ENCODE results near the gene MRAP2. TPM values are rescaled to one million over a fixed set of nuclear protein-coding genes. Genes with fewer than 3 reads are reported as not detected.
A peak's percentile ranks its signal among the peaks of the same experiment; 100 is the strongest.

Gene MRAP2
- total and polyA plus RNA-seq, 2 experiments from 2014 or later, result 6.1 to 13.5 TPM

DNA sequence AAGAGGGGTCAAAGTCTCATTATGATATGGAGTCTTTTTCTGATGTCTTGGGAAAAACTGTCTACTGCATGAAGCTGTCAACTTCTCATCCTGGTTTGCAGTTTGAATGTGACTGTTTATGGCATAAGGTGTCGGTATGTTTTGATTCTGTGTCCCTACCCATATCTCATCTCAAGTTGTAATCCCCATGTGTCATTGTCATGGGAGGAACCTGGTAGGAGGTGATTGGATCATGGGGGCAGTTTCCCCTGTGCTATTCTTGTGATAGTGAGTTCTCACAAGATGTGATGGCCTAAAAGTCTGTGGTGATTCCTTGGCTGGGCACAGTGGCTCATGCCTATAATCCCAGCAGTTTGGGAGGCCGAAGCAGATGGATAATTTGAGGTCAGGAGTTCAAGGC, 47.6 kb downstream of the MRAP2 start (continued):
- TF ChIP-seq, protein P1, sequence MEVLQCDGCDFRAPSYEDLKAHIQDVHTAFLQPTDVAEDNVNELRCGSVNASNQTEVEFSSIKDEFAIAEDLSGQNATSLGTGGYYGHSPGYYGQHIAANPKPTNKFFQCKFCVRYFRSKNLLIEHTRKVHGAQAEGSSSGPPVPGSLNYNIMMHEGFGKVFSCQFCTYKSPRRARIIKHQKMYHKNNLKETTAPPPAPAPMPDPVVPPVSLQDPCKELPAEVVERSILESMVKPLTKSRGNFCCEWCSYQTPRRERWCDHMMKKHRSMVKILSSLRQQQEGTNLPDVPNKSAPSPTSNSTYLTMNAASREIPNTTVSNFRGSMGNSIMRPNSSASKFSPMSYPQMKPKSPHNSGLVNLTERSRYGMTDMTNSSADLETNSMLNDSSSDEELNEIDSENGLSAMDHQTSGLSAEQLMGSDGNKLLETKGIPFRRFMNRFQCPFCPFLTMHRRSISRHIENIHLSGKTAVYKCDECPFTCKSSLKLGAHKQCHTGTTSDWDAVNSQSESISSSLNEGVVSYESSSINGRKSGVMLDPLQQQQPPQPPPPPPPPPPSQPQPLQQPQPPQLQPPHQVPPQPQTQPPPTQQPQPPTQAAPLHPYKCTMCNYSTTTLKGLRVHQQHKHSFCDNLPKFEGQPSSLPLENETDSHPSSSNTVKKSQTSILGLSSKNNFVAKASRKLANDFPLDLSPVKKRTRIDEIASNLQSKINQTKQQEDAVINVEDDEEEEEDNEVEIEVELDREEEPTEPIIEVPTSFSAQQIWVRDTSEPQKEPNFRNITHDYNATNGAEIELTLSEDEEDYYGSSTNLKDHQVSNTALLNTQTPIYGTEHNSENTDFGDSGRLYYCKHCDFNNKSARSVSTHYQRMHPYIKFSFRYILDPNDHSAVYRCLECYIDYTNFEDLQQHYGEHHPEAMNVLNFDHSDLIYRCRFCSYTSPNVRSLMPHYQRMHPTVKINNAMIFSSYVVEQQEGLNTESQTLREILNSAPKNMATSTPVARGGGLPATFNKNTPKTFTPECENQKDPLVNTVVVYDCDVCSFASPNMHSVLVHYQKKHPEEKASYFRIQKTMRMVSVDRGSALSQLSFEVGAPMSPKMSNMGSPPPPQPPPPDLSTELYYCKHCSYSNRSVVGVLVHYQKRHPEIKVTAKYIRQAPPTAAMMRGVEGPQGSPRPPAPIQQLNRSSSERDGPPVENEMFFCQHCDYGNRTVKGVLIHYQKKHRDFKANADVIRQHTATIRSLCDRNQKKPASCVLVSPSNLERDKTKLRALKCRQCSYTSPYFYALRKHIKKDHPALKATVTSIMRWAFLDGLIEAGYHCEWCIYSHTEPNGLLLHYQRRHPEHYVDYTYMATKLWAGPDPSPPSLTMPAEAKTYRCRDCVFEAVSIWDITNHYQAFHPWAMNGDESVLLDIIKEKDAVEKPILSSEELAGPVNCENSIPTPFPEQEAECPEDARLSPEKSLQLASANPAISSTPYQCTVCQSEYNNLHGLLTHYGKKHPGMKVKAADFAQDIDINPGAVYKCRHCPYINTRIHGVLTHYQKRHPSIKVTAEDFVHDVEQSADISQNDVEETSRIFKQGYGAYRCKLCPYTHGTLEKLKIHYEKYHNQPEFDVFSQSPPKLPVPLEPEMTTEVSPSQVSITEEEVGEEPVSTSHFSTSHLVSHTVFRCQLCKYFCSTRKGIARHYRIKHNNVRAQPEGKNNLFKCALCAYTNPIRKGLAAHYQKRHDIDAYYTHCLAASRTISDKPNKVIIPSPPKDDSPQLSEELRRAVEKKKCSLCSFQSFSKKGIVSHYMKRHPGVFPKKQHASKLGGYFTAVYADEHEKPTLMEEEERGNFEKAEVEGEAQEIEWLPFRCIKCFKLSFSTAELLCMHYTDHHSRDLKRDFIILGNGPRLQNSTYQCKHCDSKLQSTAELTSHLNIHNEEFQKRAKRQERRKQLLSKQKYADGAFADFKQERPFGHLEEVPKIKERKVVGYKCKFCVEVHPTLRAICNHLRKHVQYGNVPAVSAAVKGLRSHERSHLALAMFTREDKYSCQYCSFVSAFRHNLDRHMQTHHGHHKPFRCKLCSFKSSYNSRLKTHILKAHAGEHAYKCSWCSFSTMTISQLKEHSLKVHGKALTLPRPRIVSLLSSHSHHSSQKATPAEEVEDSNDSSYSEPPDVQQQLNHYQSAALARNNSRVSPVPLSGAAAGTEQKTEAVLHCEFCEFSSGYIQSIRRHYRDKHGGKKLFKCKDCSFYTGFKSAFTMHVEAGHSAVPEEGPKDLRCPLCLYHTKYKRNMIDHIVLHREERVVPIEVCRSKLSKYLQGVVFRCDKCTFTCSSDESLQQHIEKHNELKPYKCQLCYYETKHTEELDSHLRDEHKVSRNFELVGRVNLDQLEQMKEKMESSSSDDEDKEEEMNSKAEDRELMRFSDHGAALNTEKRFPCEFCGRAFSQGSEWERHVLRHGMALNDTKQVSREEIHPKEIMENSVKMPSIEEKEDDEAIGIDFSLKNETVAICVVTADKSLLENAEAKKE (CRISPR knock-in tag; IDR thresholded peaks at IDR 0.05), result no peak
- TF ChIP-seq ZNF331 (CRISPR knock-in tag; IDR thresholded peaks at IDR 0.05; ENCODE audit: low read depth) (no peak), CREB1 (CRISPR knock-in tag; IDR thresholded peaks at IDR 0.05; ENCODE audit: low read depth) (no peak), JUNB (IDR thresholded peaks at IDR 0.05; ENCODE audit: unreplicated experiment) (no peak)

DNA sequence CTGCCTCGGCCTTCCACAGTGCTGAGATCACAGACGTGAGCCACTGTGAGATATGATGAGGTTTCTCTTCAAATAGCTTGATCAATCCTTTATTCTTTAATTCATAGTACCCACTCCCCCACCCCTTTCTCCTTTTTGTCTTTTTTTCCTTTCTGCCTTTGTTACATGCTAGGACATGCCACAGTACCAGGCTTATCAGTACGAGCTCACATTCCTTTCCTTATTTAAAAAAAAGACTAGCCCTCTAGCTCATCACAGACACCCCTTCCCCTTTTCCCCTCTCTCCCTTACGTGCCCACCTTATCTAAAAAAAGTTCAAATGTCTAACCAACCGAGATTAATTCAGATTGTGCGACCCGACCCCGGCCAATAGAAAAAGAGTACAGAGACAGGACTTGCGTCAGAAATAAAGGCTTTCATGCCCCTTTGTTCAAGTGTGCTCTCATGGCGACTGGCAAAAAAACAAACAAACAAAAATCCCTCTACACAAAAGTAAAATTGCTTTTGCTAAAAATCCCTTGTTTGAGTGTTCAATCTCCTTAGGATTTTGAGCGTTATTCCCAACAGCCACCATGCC, 49.2 kb downstream of the MRAP2 start:
- no peaks in the 10 kb centered on the region for H3K36me3 Mint-ChIP-seq (ENCODE audit: low read depth)
- no peaks in the 10 kb centered on the region for H3K79me2 ChIP-seq (replicated peaks; ENCODE audit: insufficient read depth)
- H3K9me2 ChIP-seq (ENCODE audit: insufficient read depth), result no peaks in the 10 kb centered on the region
- H3K27me3 ChIP-seq (ENCODE audit: insufficient read depth), result no peaks in the 10 kb centered on the region
- DNase-seq (ENCODE audit: low spot score), result peak; percentile 46
- no peak overlapping the region for H3K4me3 Mint-ChIP-seq
- H3F3A ChIP-seq (replicated peaks; ENCODE audit: low read depth), result no peaks in the 10 kb centered on the region
- no peaks in the 10 kb centered on the region for H3K36me3 ChIP-seq (ENCODE audit: insufficient read depth)
- H3K4me3 ChIP-seq, result no peak overlapping the region
- no peak overlapping the region for H3K4me2 ChIP-seq
- H3K9me3 Mint-ChIP-seq, result no peaks in the 10 kb centered on the region
- H4K20me1 ChIP-seq (replicated peaks; ENCODE audit: insufficient read depth), result no peaks in the 10 kb centered on the region
- H3K27ac Mint-ChIP-seq, result peak overlapping the region; percentile 90
- H3K27me3 Mint-ChIP-seq (ENCODE audit: insufficient read depth, low read depth, poor library complexity), result no peaks in the 10 kb centered on the region
- ATAC-seq, result peak; percentile 47; the same call in 2 of the 3 replicates
- H2AFZ ChIP-seq, result peak overlapping the region; percentile 1; the same call in 1 of the 2 replicates
- peaks cover 40% of the 10 kb centered on the region for H3K4me1 Mint-ChIP-seq
- H3K4me1 ChIP-seq (ENCODE audit: insufficient read depth), result peaks cover 35% of the 10 kb centered on the region
- H3K27ac ChIP-seq (ENCODE audit: low read depth), result 0 out of 2 replicates have a peak overlapping the region, but pooled peaks have one; percentile 4
- TF ChIP-seq, protein P2, sequence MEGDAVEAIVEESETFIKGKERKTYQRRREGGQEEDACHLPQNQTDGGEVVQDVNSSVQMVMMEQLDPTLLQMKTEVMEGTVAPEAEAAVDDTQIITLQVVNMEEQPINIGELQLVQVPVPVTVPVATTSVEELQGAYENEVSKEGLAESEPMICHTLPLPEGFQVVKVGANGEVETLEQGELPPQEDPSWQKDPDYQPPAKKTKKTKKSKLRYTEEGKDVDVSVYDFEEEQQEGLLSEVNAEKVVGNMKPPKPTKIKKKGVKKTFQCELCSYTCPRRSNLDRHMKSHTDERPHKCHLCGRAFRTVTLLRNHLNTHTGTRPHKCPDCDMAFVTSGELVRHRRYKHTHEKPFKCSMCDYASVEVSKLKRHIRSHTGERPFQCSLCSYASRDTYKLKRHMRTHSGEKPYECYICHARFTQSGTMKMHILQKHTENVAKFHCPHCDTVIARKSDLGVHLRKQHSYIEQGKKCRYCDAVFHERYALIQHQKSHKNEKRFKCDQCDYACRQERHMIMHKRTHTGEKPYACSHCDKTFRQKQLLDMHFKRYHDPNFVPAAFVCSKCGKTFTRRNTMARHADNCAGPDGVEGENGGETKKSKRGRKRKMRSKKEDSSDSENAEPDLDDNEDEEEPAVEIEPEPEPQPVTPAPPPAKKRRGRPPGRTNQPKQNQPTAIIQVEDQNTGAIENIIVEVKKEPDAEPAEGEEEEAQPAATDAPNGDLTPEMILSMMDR (conservative IDR thresholded peaks at IDR 0.05; ENCODE audit: low read depth in 2 of 2), result no peak
- TF ChIP-seq, protein P3, sequence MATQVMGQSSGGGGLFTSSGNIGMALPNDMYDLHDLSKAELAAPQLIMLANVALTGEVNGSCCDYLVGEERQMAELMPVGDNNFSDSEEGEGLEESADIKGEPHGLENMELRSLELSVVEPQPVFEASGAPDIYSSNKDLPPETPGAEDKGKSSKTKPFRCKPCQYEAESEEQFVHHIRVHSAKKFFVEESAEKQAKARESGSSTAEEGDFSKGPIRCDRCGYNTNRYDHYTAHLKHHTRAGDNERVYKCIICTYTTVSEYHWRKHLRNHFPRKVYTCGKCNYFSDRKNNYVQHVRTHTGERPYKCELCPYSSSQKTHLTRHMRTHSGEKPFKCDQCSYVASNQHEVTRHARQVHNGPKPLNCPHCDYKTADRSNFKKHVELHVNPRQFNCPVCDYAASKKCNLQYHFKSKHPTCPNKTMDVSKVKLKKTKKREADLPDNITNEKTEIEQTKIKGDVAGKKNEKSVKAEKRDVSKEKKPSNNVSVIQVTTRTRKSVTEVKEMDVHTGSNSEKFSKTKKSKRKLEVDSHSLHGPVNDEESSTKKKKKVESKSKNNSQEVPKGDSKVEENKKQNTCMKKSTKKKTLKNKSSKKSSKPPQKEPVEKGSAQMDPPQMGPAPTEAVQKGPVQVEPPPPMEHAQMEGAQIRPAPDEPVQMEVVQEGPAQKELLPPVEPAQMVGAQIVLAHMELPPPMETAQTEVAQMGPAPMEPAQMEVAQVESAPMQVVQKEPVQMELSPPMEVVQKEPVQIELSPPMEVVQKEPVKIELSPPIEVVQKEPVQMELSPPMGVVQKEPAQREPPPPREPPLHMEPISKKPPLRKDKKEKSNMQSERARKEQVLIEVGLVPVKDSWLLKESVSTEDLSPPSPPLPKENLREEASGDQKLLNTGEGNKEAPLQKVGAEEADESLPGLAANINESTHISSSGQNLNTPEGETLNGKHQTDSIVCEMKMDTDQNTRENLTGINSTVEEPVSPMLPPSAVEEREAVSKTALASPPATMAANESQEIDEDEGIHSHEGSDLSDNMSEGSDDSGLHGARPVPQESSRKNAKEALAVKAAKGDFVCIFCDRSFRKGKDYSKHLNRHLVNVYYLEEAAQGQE (IDR thresholded peaks at IDR 0.05; ENCODE audit: unreplicated experiment), result no peak
- TF ChIP-seq JUNB (IDR thresholded peaks at IDR 0.05; ENCODE audit: unreplicated experiment) (no peak), EZH2 (IDR thresholded peaks at IDR 0.05; ENCODE audit: low read depth, unreplicated experiment) (no peak), POLR2AphosphoS5 (IDR thresholded peaks at IDR 0.05; ENCODE audit: low read depth) (no peak), NANOG (IDR thresholded peaks at IDR 0.05; ENCODE audit: borderline replicate concordance) (no peak)

Measured in GM23338 (cell line).